Measurements from ENCODE around the gene SLC8A2.

SLC8A2 gene

GRCh38 chr19:47428177-47428894 is 43.4 kb downstream of the SLC8A2 start:
- no peaks in the 10 kb centered on the region for H4K20me1 ChIP-seq (ENCODE audit: insufficient read depth, low read length)

GRCh38 chr19:47427241-47428176 is 44.2 kb downstream of the SLC8A2 start:
- no peaks in the 10 kb centered on the region for H4K20me1 ChIP-seq (ENCODE audit: insufficient read depth, low read length)
- TF ChIP-seq EZH2phosphoT487 (IDR thresholded peaks at IDR 0.05; ENCODE audit: low read length) (no peak), EZH2 (optimal IDR thresholded peaks at IDR 0.05; ENCODE audit: low read depth, low read length) (no peak)
- TF ChIP-seq, protein P1, sequence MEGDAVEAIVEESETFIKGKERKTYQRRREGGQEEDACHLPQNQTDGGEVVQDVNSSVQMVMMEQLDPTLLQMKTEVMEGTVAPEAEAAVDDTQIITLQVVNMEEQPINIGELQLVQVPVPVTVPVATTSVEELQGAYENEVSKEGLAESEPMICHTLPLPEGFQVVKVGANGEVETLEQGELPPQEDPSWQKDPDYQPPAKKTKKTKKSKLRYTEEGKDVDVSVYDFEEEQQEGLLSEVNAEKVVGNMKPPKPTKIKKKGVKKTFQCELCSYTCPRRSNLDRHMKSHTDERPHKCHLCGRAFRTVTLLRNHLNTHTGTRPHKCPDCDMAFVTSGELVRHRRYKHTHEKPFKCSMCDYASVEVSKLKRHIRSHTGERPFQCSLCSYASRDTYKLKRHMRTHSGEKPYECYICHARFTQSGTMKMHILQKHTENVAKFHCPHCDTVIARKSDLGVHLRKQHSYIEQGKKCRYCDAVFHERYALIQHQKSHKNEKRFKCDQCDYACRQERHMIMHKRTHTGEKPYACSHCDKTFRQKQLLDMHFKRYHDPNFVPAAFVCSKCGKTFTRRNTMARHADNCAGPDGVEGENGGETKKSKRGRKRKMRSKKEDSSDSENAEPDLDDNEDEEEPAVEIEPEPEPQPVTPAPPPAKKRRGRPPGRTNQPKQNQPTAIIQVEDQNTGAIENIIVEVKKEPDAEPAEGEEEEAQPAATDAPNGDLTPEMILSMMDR (IDR thresholded peaks at IDR 0.05; ENCODE audit: low read length) = peak; percentile 85
- H3K27me3 ChIP-seq (replicated peaks; ENCODE audit: insufficient read depth, low read length) = peaks cover 75% of the 10 kb centered on the region
- H2AFZ ChIP-seq (ENCODE audit: low read length) = no peak overlapping the region
- no peaks in the 10 kb centered on the region for H3K79me2 ChIP-seq (ENCODE audit: low read length)
- peak; percentile 43 for DNase-seq
- H3F3A ChIP-seq (ENCODE audit: insufficient read depth, low read length) = peaks cover 9% of the 10 kb centered on the region
- H3K4me2 ChIP-seq (ENCODE audit: low read depth, low read length) = peak overlapping the region; percentile 81; the same call in 1 of the 2 replicates
- no peaks in the 10 kb centered on the region for H3K9me2 ChIP-seq (replicated peaks; ENCODE audit: insufficient read depth, low read length)
- H3K4me3 ChIP-seq (ENCODE audit: low read length) = peak overlapping the region; percentile 38; the same call in 1 of the 2 replicates
- H3K9ac ChIP-seq (ENCODE audit: low read length) = no peak overlapping the region
- no peak overlapping the region for H3K27ac ChIP-seq (ENCODE audit: low read length)
- H3K36me3 ChIP-seq (replicated peaks; ENCODE audit: insufficient read depth, low read length) = no peaks in the 10 kb centered on the region
- no peaks in the 10 kb centered on the region for H3K9me3 ChIP-seq (replicated peaks; ENCODE audit: insufficient read depth, low read length)
- peaks cover 7% of the 10 kb centered on the region for H3K4me1 ChIP-seq (ENCODE audit: low read length)

More at GRCh38 chr19:47428177-47428894, 43.4 kb downstream of the SLC8A2 start:
- Histone ChIP-seq H3K9me3 (replicated peaks; ENCODE audit: insufficient read depth, low read length) (no peaks in the 10 kb centered on the region), H3K79me2 (ENCODE audit: low read length) (no peaks in the 10 kb centered on the region), H3K9ac (ENCODE audit: low read length) (no peak overlapping the region), H3K27ac (ENCODE audit: low read length) (no peak overlapping the region), H3K4me2 (ENCODE audit: low read depth, low read length) (peak overlapping the region; percentile 81), H3K36me3 (replicated peaks; ENCODE audit: insufficient read depth, low read length) (no peaks in the 10 kb centered on the region), H3K27me3 (replicated peaks; ENCODE audit: insufficient read depth, low read length) (peaks cover 69% of the 10 kb centered on the region), H3K9me2 (replicated peaks; ENCODE audit: insufficient read depth, low read length) (no peaks in the 10 kb centered on the region), H3F3A (ENCODE audit: insufficient read depth, low read length) (peaks cover 9% of the 10 kb centered on the region), H2AFZ (ENCODE audit: low read length) (no peak overlapping the region), H3K4me1 (ENCODE audit: low read length) (peaks cover 15% of the 10 kb centered on the region), H3K4me3 (ENCODE audit: low read length) (peak overlapping the region; percentile 38)
- TF ChIP-seq, protein P1 (IDR thresholded peaks at IDR 0.05; ENCODE audit: low read length) = no peak
- TF ChIP-seq EZH2phosphoT487 (IDR thresholded peaks at IDR 0.05; ENCODE audit: low read length) (no peak), EZH2 (optimal IDR thresholded peaks at IDR 0.05; ENCODE audit: low read depth, low read length) (no peak)
- DNase-seq = peak; percentile 72

DNA sequence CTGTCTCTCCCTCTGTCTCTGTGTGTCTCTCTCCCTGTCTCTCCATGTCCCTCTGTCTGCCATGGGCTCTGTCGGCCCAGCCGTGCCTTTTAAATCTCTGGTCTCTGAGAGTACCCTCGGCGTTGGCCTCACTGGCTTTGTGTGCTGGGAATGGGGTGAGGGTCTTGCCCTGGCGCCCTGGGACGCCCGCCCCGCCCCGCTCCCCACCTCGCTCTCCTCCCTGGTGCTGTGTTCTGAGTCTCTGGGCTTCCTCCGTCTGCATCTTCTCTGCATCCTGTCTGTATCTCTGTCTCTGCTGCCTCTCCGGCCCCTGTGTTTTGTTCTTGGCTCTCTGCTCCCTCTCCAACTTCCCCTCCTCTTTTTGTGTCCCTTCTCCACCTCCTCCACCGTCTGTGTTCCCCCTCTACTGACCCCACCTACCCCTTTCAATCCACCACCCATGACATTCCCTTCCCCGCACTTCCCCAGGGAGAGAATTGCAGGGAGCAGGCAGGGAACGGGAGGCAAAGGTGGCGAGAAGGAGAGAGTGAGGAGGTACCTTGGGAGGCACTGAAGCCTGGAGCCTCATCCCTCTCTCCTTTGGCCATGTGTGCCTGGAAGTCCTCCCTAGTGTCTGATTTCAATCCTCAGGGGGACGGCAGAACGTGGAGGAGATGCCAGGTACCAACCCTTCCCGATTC is 48.4 kb downstream of the SLC8A2 start:
- Histone ChIP-seq H3K27ac (ENCODE audit: low read length) (no peak overlapping the region), H3K9me3 (replicated peaks; ENCODE audit: insufficient read depth, low read length) (no peaks in the 10 kb centered on the region), H3K4me3 (ENCODE audit: low read length) (no peak overlapping the region), H3K4me2 (ENCODE audit: low read depth, low read length) (no peak overlapping the region), H3F3A (ENCODE audit: insufficient read depth, low read length) (peaks cover 8% of the 10 kb centered on the region), H4K20me1 (ENCODE audit: insufficient read depth, low read length) (no peaks in the 10 kb centered on the region), H3K9me2 (replicated peaks; ENCODE audit: insufficient read depth, low read length) (no peaks in the 10 kb centered on the region), H3K9ac (ENCODE audit: low read length) (no peak overlapping the region), H3K4me1 (ENCODE audit: low read length) (0 out of 2 replicates have a peak, but pooled peaks cover under 1% of the 10 kb centered on the region), H3K36me3 (replicated peaks; ENCODE audit: insufficient read depth, low read length) (no peaks in the 10 kb centered on the region), H2AFZ (ENCODE audit: low read length) (no peak overlapping the region), H3K79me2 (ENCODE audit: low read length) (no peaks in the 10 kb centered on the region), H3K27me3 (replicated peaks; ENCODE audit: insufficient read depth, low read length) (peaks cover 80% of the 10 kb centered on the region)
- TF ChIP-seq EZH2 (optimal IDR thresholded peaks at IDR 0.05; ENCODE audit: low read depth, low read length) (no peak), EZH2phosphoT487 (IDR thresholded peaks at IDR 0.05; ENCODE audit: low read length) (no peak)
- TF ChIP-seq, protein P1 (IDR thresholded peaks at IDR 0.05; ENCODE audit: low read length) = no peak
- DNase-seq = no peak
